KMS-11 (cell line): ENCODE data around the gene GPC2.

Experiments used
- H2AFZ ChIP-seq: fragments of 200-600 bp; sonication (generic); 2 replicates; pipeline ENCODE4 v1.6.1; 2016; ENCODE audit warnings: antibody characterized with exemption, mixed run types, low read depth
- H3K27ac ChIP-seq: fragments of 200-600 bp; sonication (generic); 2 replicates; pipeline ENCODE4 v1.6.1; 2016; ENCODE audit warnings: mild to moderate bottlenecking, mixed run types
- H3K27me3 ChIP-seq: fragments of 200-600 bp; sonication (generic); 2 replicates; pipeline ENCODE4 v1.6.1; 2017; ENCODE audit warnings: mild to moderate bottlenecking, low read depth, mixed run types, moderate library complexity; ENCODE audit not compliant: insufficient read depth
- H3K36me3 ChIP-seq: fragments of 200-600 bp; sonication (generic); 2 replicates; pipeline ENCODE4 v1.6.1; 2017; ENCODE audit warnings: mild to moderate bottlenecking, mixed run types; ENCODE audit not compliant: insufficient read depth
- H3K4me1 ChIP-seq: fragments of 200-600 bp; sonication (generic); 2 replicates; pipeline ENCODE4 v1.6.1; 2016; ENCODE audit warnings: mild to moderate bottlenecking, low read depth, mixed run types; ENCODE audit not compliant: poor library complexity, severe bottlenecking
- H3K4me2 ChIP-seq: fragments of 200-600 bp; sonication (generic); 2 replicates; pipeline ENCODE4 v1.7.0; 2016; ENCODE audit warnings: mild to moderate bottlenecking, mixed run types
- H3K4me3 ChIP-seq: fragments of 200-600 bp; sonication (generic); IDR thresholded peaks from 2 replicates; pipeline ENCODE4 v1.6.1; 2017; ENCODE audit warnings: low read depth, low read length, mixed read lengths; ENCODE audit not compliant: insufficient read depth
- H3K79me2 ChIP-seq: fragments of 200-600 bp; sonication (generic); 2 replicates; pipeline ENCODE4 v1.6.1; 2016; ENCODE audit warnings: low read depth, mixed run types; ENCODE audit not compliant: insufficient read depth
- H3K9ac ChIP-seq: fragments of 200-600 bp; sonication (generic); 2 replicates; pipeline ENCODE4 v1.6.1; 2016; ENCODE audit warnings: mild to moderate bottlenecking, mixed run types
- H4K20me1 ChIP-seq: fragments of 200-600 bp; sonication (generic); 2 replicates; pipeline ENCODE4 v1.6.1; 2016; ENCODE audit warnings: mild to moderate bottlenecking, mixed run types; ENCODE audit not compliant: insufficient read depth
- CTCF ChIP-seq: fragments of 200-600 bp; sonication (generic); conservative IDR thresholded peaks from 2 replicates; pipeline ENCODE4 v1.6.1; 2017; ENCODE audit warnings: low read depth, mild to moderate bottlenecking, antibody characterized with exemption, low read length, moderate library complexity, mixed read lengths

GPC2 gene

GRCh38 chr7:100124301-100125230, 52.6 kb downstream of the GPC2 start:
- Histone ChIP-seq H4K20me1 (no peaks in the 10 kb centered on the region), H3K27ac (no peak overlapping the region), H3K4me3 (no peak overlapping the region), H3K4me1 (peaks cover 35% of the 10 kb centered on the region), H3K4me2 (no peak overlapping the region), H2AFZ (no peak overlapping the region), H3K36me3 (no peaks in the 10 kb centered on the region), H3K9ac (no peak overlapping the region), H3K27me3 (no peaks in the 10 kb centered on the region; the same call in 1 of the 2 replicates), H3K79me2 (0 out of 2 replicates have a peak, but pooled peaks cover 6% of the 10 kb centered on the region)
- TF ChIP-seq CTCF, result no peak

- no peaks in the 10 kb centered on the region for H3K36me3 ChIP-seq
- no peaks in the 10 kb centered on the region for H3K27me3 ChIP-seq
- peaks cover 15% of the 10 kb centered on the region; the same call in 1 of the 2 replicates for H3K79me2 ChIP-seq
- H2AFZ ChIP-seq, result no peak overlapping the region
- H3K27ac ChIP-seq, result no peak overlapping the region
- no peak for TF ChIP-seq CTCF
- H3K4me3 ChIP-seq, result no peak overlapping the region
- no peak overlapping the region for H3K4me2 ChIP-seq
- no peak overlapping the region for H3K9ac ChIP-seq
- peaks cover 27% of the 10 kb centered on the region for H3K4me1 ChIP-seq
- no peaks in the 10 kb centered on the region for H4K20me1 ChIP-seq
These were observed 54.6 kb downstream of the GPC2 start for GRCh38 chr7:100122568-100122967.

GRCh38 chr7:100122067-100122466, 55.1 kb downstream of the GPC2 start:
- Histone ChIP-seq H3K36me3 (no peaks in the 10 kb centered on the region), H4K20me1 (no peaks in the 10 kb centered on the region), H2AFZ (no peak overlapping the region), H3K4me2 (no peak overlapping the region), H3K79me2 (peaks cover 15% of the 10 kb centered on the region; the same call in 1 of the 2 replicates), H3K4me1 (peaks cover 27% of the 10 kb centered on the region), H3K9ac (no peak overlapping the region), H3K4me3 (no peak overlapping the region), H3K27ac (no peak overlapping the region), H3K27me3 (no peaks in the 10 kb centered on the region)
- TF ChIP-seq CTCF, result no peak

GRCh38 chr7:100120733-100121036, 56.5 kb downstream of the GPC2 start:
- Histone ChIP-seq H3K79me2 (peaks cover 13% of the 10 kb centered on the region; the same call in 1 of the 2 replicates), H2AFZ (peak overlapping the region; percentile 90; the same call in 1 of the 2 replicates)

More at GRCh38 chr7:100120733-100121036, 56.5 kb downstream of the GPC2 start:
- TF ChIP-seq CTCF, result no peak
- Histone ChIP-seq H3K27ac (peak overlapping the region; percentile 89; the same call in 1 of the 2 replicates), H3K4me3 (no peak overlapping the region), H4K20me1 (no peaks in the 10 kb centered on the region), H3K9ac (no peak overlapping the region), H3K27me3 (no peaks in the 10 kb centered on the region), H3K4me1 (peaks cover 24% of the 10 kb centered on the region), H3K36me3 (no peaks in the 10 kb centered on the region), H3K4me2 (peak overlapping the region; percentile 80)
